GM12878 (cell line): ENCODE measurements around the gene MAP3K5. TPM values are rescaled to one million over a fixed set of nuclear protein-coding genes. Genes with fewer than 3 reads are reported as not detected.

ENCODE experiments used
- ATAC-seq: fragments of 200-7000 bp; cut with Tn5 transposase; 3 replicates; pipeline ENCODE4 v1.9.1; 2020; ENCODE audit warnings: mild to moderate bottlenecking, moderate library complexity
- BruUV-seq: library from RNA; stranded (reverse); fragments of 400-500 nt; replicated peaks from 2 replicates; lab custom pipeline; 2021; lab: Mats Ljungman, UMichigan
- CTCF ChIA-PET: fragments of 300-600 bp; sonication (Branson Sonifier 250); formaldehyde crosslinking; extraction: SDS; loops from one replicate; lab custom pipeline; 2021; ENCODE audit warnings: inconsistent platforms; lab: Yijun Ruan, JAX
- POLR2A ChIA-PET: fragments of 350-600 bp; formaldehyde crosslinking; extraction: SDS; loops from one replicate; lab custom pipeline; 2021; ENCODE audit warnings: inconsistent platforms; lab: Charles Lee
- RAD21 ChIA-PET: fragments of 300-600 bp; sonication (Branson Sonifier 250); formaldehyde crosslinking; loops from one replicate; lab custom pipeline; 2023; ENCODE audit warnings: antibody characterized with exemption; ENCODE audit not compliant: unreplicated experiment; lab: Charles Lee
- SMC1A ChIA-PET: fragments of 300-600 bp; sonication (Branson Sonifier 250); formaldehyde crosslinking; loops from one replicate; lab custom pipeline; 2023; ENCODE audit not compliant: unreplicated experiment, uncharacterized antibody; lab: Charles Lee
- DNase-seq: peaks from one replicate; pipeline ENCODE4 v3.0.0-alpha.2; 2011; ENCODE audit warnings: low read depth, low spot score
- FAIRE-seq: peaks from 3 replicates; lab custom pipeline; 2011; peaks lifted over from hg19 to GRCh38; lab: Jason Lieb, UNC
- H2AFZ ChIP-seq: 2 replicates; pipeline ENCODE4 v1.6.0; 2011; ENCODE audit warnings: low read depth, low read length, control low read depth; ENCODE audit not compliant: control insufficient read depth
- H3K27ac ChIP-seq: 2 replicates; pipeline ENCODE4 v1.5.1; 2011; ENCODE audit warnings: control low read depth; ENCODE audit not compliant: control insufficient read depth, insufficient read depth
- H3K27me3 ChIP-seq, 2 experiments: replicated peaks in 1 of 2; 2 replicates each; pipeline versions ENCODE4 v1.6.0 to v1.6.1; 2011; ENCODE audit warnings: low read length in 1 of 2; ENCODE audit not compliant: control insufficient read depth in 2 of 2, insufficient read depth in 2 of 2
- H3K36me3 ChIP-seq, 2 experiments: 2 replicates each; pipeline ENCODE4 v1.5.1; 2011; ENCODE audit warnings: low read length in 1 of 2; ENCODE audit not compliant: control insufficient read depth in 2 of 2, insufficient read depth in 2 of 2
- H3K4me1 ChIP-seq: 2 replicates; pipeline ENCODE4 v1.6.1; 2011; ENCODE audit warnings: mild to moderate bottlenecking, low read length, moderate library complexity, mixed read lengths; ENCODE audit not compliant: control insufficient read depth, insufficient read depth
- H3K4me2 ChIP-seq: 2 replicates; pipeline ENCODE4 v1.6.0; 2011; ENCODE audit warnings: control low read depth; ENCODE audit not compliant: control insufficient read depth, insufficient read depth
- H3K4me3 ChIP-seq: fragments of 200-600 bp; sonication (generic); 2 replicates; pipeline ENCODE4 v1.5.1; 2016
- H3K79me2 ChIP-seq: 2 replicates; pipeline ENCODE4 v1.6.0; 2011; ENCODE audit warnings: low read length; ENCODE audit not compliant: control insufficient read depth, insufficient read depth
- H3K9ac ChIP-seq: 2 replicates; pipeline ENCODE4 v1.8.0; 2011; ENCODE audit warnings: low read length, control low read depth, mixed read lengths; ENCODE audit not compliant: control insufficient read depth, insufficient read depth
- H3K9me3 ChIP-seq: replicated peaks from 3 replicates; pipeline ENCODE4 v1.5.1; 2011; ENCODE audit warnings: mild to moderate bottlenecking, low read length; ENCODE audit not compliant: control insufficient read depth, insufficient read depth
- H4K20me1 ChIP-seq: 2 replicates; pipeline ENCODE4 v1.6.0; 2011; ENCODE audit not compliant: control insufficient read depth, insufficient read depth
- HDGF ChIP-seq: fragments of 450-650 bp; IDR thresholded peaks from 2 replicates; pipeline ENCODE4 v1.6.1; 2016; ENCODE audit warnings: antibody characterized with exemption
- PML ChIP-seq: IDR thresholded peaks from 2 replicates; pipeline ENCODE4 v1.6.1; 2012; ENCODE audit warnings: low read length, inconsistent platforms
- SPI1 ChIP-seq: IDR thresholded peaks from 2 replicates; pipeline ENCODE4 v1.6.1; 2011; ENCODE audit warnings: low read depth, mild to moderate bottlenecking, low read length, moderate library complexity, borderline replicate concordance; ENCODE audit not compliant: insufficient read depth
- WRNIP1 ChIP-seq: IDR thresholded peaks from 2 replicates; pipeline ENCODE4 v1.6.1; 2011; ENCODE audit warnings: low read depth, low read length, improper control_type of control experiment, borderline replicate concordance
- YY1 ChIP-seq: IDR thresholded peaks from 2 replicates; pipeline ENCODE4 v1.6.1; 2011; ENCODE audit warnings: low read depth, mild to moderate bottlenecking, low read length
- ZSCAN29 ChIP-seq: fragments of 450-650 bp; IDR thresholded peaks from 2 replicates; pipeline ENCODE4 v1.6.1; 2017; ENCODE audit warnings: mild to moderate bottlenecking, moderate library complexity
- whole genome bisulfite sequencing: methylation state at CpG from one replicate; pipeline ENCODE4 v1.1.6; 2016; ENCODE audit warnings: low lambda C conversion rate; ENCODE audit not compliant: insufficient replicate concordance, insufficient coverage; ENCODE audit errors: missing lambda C conversion rate; 5-methylcytosine and 5-hydroxymethylcytosine counted together
- in situ Hi-C: fragments of 300-500 bp; cut with MboI; formaldehyde crosslinking; loops from 9 replicates; pipeline ENCODE4 v1.14.3; 2018; ENCODE audit warnings: mixed read lengths
- intact Hi-C: fragments of 100-400 bp; cut with micrococcal nuclease; formaldehyde crosslinking; loops from one replicate; pipeline ENCODE4 v1.14.2; 2022; ENCODE audit not compliant: unreplicated experiment
- polyA plus RNA-seq, 11 experiments: library from polyadenylated mRNA; depleted of rRNA in 4 of 11; unstranded in 6 of 11; stranded (reverse) in 5 of 11; fragments of >200 nt; fragmentation: Nextera tagmentation in 4 of 11; fragmentation: Illumina TruSeq in 1 of 11; extraction: Ambion mirVana in 4 of 11; extraction: Trizol in 1 of 11; gene quantifications; 1 replicate in 1 of 11; 2 replicates in 10 of 11; pipeline versions ENCODE4 v1.2.1 to v1.2.3, GENCODE V29; 2011 to 2016; ENCODE audit warnings: inconsistent platforms in 2 of 11, missing spikeins in 2 of 11, low read depth in 1 of 11
- total RNA-seq, 4 experiments: library from RNA; depleted of rRNA in 3 of 4; stranded (reverse); fragments of >200 nt in 3 of 4; fragmentation: Illumina TruSeq in 1 of 4; extraction: Trizol in 1 of 4; gene quantifications; 2 replicates each; pipeline versions ENCODE4 v1.2.1 to v1.2.3, GENCODE V29; 2013 to 2021
- TF ChIP-seq, protein P1 (sequence below): fragments of 450-650 bp; IDR thresholded peaks from 2 replicates; pipeline ENCODE4 v1.6.1; 2016; ENCODE audit warnings: mild to moderate bottlenecking
- TF ChIP-seq, protein P2 (sequence below): fragments of 450-650 bp; formaldehyde crosslinking; IDR thresholded peaks from 2 replicates; pipeline ENCODE4 v1.4.0; 2020; ENCODE audit warnings: mild to moderate bottlenecking, moderate library complexity
- TF ChIP-seq, protein P3 (sequence below): fragments of 450-650 bp; IDR thresholded peaks from 2 replicates; pipeline ENCODE4 v1.6.1; 2018; ENCODE audit warnings: mild to moderate bottlenecking, low read depth, moderate library complexity; ENCODE audit not compliant: partially characterized antibody
- TF ChIP-seq, protein P4 (sequence below): IDR thresholded peaks from 2 replicates; pipeline ENCODE4 v1.6.1; 2012; ENCODE audit warnings: low read depth, low read length, improper control_type of control experiment

Gene MAP3K5
- total and polyA plus RNA-seq, 10 of the 15 experiments (the other 5 are each of a cell fraction or from before 2014, with no cell fraction given) = 5.4 to 34.3 (median 26.4) TPM

DNA sequence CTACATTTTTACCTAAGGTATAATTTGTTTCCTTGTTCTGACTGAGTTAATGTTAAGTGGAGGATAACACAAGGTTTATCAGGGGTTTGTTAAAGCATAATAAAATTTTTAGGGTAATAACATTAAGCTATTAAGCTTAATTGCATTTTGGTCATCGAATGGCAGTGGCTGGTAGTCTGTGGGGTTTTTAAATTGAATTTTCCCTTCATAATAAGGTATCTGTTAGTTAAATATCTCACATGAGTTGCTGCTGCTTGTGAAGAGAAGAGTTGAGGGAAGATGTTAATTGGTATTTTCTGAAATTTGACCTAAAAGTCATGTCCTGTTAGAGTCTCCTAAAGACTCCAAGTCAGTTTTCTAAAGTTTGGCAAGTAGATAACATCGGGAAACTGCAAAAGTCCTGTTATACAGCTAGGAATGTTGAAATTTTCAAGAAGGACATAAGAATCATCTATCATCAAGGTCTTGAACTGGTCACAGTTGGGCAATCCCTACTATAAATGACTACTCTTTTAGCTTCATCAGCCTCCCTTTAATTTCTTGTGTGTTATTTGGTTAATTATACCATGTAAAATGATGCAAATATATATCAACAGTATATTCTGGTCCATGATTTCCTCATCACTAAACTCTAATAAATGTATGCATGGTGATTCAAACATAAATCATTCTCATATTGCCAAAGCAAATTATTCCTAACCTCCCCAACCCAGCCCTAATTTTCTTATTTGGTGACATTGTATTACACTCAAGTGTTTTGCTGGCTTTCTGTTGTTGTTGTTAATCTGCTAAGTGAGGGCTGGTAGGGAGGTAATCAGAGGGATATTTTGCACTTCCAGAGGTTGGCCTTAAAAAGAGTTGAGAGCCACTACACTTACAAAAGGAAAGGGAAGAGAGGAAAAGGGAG is 64.0 kb downstream of the MAP3K5 start:
- in situ Hi-C loops (no loop called here), intact Hi-C loops (no loop called here)
- Histone ChIP-seq H3K79me2 (peaks cover 96% of the 10 kb centered on the region), H3K9ac (no peak overlapping the region), H3K9me3 (peaks cover 1% of the 10 kb centered on the region; the same call in 2 of the 3 replicates), H3K4me1 (peaks cover 26% of the 10 kb centered on the region), H3K36me3 (peaks cover 0 to 6% of the 10 kb centered on the region in 2 experiments; a peak in 1 of 4 replicates), H3K4me2 (no peak overlapping the region), H3K27ac (no peak overlapping the region), H2AFZ (no peak overlapping the region), H3K4me3 (no peak overlapping the region), H3K27me3 (no peaks in the 10 kb centered on the region), H4K20me1 (no peaks in the 10 kb centered on the region)
- ATAC-seq (no peak), DNase-seq (no peak), FAIRE-seq (no peak)
- BruUV-seq = no TSS peak
- ChIA-PET CTCF (interaction anchor here (0.7 to 3.4 kb wide), 9 partner anchors 8 to 478 kb away, joined by 3 to 13 read pairs (median 5); partner anchors contain the start of gene MAP3K5), RAD21 (interaction anchor here (1.0 to 5.8 kb wide), 7 partner anchors 10 to 84 kb away, joined by 3 to 42 read pairs (median 5); partner anchors contain the start of gene MAP3K5), SMC1A (interaction anchor here (0.7 to 20.2 kb wide), 6 partner anchors 9 to 71 kb away, joined by 3 to 446 read pairs (median 88); partner anchors contain the start of gene MAP3K5), POLR2A (interaction anchor here (0.7 to 4.5 kb wide), 10 partner anchors 9 to 64 kb away, joined by 3 to 23 read pairs (median 4); partner anchors contain the start of gene MAP3K5)
- 100% methylated on average over 2 of the region's 2 CpGs for WGBS
- TF ChIP-seq YY1 (no peak), PML (no peak), ZSCAN29 (no peak), WRNIP1 (no peak), SPI1 (no peak), HDGF (no peak)
- TF ChIP-seq, protein P1, sequence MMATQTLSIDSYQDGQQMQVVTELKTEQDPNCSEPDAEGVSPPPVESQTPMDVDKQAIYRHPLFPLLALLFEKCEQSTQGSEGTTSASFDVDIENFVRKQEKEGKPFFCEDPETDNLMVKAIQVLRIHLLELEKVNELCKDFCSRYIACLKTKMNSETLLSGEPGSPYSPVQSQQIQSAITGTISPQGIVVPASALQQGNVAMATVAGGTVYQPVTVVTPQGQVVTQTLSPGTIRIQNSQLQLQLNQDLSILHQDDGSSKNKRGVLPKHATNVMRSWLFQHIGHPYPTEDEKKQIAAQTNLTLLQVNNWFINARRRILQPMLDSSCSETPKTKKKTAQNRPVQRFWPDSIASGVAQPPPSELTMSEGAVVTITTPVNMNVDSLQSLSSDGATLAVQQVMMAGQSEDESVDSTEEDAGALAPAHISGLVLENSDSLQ = no peak
- TF ChIP-seq, protein P2, sequence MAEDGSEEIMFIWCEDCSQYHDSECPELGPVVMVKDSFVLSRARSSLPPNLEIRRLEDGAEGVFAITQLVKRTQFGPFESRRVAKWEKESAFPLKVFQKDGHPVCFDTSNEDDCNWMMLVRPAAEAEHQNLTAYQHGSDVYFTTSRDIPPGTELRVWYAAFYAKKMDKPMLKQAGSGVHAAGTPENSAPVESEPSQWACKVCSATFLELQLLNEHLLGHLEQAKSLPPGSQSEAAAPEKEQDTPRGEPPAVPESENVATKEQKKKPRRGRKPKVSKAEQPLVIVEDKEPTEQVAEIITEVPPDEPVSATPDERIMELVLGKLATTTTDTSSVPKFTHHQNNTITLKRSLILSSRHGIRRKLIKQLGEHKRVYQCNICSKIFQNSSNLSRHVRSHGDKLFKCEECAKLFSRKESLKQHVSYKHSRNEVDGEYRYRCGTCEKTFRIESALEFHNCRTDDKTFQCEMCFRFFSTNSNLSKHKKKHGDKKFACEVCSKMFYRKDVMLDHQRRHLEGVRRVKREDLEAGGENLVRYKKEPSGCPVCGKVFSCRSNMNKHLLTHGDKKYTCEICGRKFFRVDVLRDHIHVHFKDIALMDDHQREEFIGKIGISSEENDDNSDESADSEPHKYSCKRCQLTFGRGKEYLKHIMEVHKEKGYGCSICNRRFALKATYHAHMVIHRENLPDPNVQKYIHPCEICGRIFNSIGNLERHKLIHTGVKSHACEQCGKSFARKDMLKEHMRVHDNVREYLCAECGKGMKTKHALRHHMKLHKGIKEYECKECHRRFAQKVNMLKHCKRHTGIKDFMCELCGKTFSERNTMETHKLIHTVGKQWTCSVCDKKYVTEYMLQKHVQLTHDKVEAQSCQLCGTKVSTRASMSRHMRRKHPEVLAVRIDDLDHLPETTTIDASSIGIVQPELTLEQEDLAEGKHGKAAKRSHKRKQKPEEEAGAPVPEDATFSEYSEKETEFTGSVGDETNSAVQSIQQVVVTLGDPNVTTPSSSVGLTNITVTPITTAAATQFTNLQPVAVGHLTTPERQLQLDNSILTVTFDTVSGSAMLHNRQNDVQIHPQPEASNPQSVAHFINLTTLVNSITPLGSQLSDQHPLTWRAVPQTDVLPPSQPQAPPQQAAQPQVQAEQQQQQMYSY (CRISPR knock-in tag) = no peak
- TF ChIP-seq, protein P3, sequence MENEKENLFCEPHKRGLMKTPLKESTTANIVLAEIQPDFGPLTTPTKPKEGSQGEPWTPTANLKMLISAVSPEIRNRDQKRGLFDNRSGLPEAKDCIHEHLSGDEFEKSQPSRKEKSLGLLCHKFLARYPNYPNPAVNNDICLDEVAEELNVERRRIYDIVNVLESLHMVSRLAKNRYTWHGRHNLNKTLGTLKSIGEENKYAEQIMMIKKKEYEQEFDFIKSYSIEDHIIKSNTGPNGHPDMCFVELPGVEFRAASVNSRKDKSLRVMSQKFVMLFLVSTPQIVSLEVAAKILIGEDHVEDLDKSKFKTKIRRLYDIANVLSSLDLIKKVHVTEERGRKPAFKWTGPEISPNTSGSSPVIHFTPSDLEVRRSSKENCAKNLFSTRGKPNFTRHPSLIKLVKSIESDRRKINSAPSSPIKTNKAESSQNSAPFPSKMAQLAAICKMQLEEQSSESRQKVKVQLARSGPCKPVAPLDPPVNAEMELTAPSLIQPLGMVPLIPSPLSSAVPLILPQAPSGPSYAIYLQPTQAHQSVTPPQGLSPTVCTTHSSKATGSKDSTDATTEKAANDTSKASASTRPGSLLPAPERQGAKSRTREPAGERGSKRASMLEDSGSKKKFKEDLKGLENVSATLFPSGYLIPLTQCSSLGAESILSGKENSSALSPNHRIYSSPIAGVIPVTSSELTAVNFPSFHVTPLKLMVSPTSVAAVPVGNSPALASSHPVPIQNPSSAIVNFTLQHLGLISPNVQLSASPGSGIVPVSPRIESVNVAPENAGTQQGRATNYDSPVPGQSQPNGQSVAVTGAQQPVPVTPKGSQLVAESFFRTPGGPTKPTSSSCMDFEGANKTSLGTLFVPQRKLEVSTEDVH = no peak
- TF ChIP-seq, protein P4, sequence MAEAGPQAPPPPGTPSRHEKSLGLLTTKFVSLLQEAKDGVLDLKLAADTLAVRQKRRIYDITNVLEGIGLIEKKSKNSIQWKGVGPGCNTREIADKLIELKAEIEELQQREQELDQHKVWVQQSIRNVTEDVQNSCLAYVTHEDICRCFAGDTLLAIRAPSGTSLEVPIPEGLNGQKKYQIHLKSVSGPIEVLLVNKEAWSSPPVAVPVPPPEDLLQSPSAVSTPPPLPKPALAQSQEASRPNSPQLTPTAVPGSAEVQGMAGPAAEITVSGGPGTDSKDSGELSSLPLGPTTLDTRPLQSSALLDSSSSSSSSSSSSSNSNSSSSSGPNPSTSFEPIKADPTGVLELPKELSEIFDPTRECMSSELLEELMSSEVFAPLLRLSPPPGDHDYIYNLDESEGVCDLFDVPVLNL = no peak
